Measurements from ENCODE around the gene REXO5.
"Not testable (repeated sequence)": the region's sequence is repeated elsewhere in the genome, so short reads cannot be mapped to it uniquely, and the experiment has no call there.

Gene REXO5

DNA sequence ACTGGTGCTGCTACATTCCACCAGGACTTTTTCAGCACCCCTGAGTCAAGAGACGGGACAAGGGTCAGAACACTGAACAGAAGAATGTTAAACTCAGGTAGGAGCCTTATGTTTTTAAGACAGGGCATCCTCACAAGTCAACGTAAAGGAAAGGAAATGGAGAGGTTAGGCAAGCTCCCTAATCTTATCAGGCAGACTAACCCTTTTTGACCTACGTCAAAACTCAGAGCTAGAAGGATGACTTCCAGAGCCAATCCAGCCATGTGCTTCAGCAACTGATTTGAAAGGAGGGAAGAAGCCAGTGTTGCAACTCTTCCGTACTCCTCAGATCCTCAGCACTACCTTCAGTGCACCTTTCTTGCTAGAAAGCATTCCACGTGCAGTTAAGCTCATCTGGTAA is 46.8 kb downstream of the REXO5 start:
- DNase-seq: no peak

DNA sequence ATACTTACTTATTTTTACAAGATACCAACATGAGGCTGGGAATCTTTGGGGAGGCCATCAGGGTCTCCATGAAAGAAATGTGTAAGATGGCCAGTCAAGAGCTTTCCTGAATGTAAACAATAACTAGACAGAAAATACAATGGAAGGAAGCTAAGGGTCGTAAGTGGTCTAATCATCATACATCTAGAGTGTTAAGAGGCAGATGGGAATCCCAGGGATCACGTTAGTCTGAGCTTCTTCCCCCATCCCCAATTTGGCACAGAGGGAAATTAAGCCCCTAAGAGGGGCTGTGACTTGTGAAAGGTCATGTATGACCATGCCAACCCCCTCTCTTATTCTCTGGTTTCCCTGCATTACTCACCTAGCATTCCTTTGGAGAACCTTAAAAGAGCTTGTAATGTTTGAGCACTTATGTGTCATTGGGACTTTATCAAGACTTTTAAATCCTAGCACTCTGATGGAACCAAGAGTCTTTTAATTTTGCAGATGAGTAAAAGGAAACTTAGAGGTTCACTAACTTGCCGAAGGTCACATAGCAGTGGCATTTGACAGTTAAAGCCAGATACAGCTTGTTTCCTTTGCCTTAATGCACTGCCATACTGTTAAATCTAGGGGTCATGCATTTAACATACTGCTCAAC is 47.8 kb downstream of the REXO5 start:
- no peak for DNase-seq

DNA sequence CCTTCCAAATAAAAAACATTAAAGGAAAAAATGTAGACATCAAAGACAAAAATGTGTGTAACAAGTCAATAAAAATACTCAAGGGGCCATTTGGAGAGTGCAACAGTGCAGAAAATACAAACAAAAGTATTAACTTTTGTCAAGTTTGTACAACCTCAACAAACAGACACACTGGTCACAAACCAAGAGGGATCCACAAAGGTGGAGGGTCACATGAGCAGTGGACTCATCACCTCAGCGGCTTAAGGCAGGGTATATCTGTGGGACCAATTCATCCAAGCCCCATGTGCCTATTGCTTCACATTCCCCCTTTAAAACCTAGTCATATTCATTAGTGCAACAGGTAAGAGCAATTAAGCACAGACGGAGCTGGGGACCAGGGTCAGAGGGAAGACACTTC is 48.6 kb downstream of the REXO5 start:
- DNase-seq: no peak

DNA sequence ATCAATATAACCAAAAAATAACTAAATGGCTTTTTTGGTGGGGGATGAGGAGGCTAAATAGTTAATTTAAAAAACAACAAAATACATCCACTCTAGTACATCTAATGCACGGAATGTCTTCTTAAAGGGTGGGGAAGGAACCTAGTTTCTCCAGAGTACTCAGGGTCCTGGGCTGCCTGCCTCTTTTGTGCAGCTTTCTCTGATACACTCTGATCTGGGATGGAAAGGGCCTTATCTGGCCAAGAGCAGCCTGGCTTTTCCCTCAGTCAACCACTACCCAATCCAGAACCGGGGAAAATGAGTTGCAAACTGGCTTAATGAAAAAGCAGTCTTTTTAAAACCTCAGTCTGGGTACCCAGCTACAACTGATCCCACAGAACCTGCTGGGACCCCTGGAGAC is 51.0 kb downstream of the REXO5 start:
- DNase-seq: no peak

DNA sequence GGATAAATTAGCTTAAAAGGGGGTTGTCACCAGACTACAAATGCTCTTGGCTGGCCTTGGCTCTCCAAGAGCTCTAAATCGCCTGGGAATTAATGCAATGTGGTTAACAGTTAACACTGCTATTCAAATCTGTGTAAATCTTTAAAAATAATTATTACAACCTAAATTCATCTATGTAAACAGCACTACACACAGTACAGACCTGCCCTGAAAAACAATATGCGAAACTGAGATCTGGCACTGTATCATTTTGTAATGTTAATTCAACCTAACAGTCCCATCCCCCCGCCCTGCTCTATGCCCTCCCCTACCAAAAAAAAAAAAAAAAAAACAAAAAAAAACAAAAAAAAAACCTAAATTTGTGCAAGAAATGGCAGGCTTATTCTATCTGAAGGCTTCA is 52.9 kb downstream of the REXO5 start:
- DNase-seq: no peak

DNA sequence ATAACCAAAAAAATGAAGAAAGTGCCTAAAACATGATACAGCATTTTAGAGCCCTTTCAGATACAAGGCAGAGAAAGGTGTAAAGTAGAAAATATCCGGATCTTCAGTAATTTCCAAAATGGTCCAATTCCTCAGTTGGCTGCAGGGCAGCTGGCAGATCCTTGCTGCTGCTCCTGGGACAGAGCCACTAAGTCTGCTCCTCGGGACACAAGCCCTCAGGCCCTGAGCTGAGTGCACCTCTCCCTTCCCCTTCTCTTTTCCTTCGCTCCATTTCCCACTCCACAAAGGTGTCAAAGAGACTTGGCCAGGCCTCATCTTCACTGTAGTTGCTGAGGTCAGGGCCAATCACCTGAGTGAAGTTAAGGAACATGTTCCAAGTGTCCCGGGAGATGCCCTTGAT is 53.4 kb downstream of the REXO5 start:
- no peak for DNase-seq

DNA sequence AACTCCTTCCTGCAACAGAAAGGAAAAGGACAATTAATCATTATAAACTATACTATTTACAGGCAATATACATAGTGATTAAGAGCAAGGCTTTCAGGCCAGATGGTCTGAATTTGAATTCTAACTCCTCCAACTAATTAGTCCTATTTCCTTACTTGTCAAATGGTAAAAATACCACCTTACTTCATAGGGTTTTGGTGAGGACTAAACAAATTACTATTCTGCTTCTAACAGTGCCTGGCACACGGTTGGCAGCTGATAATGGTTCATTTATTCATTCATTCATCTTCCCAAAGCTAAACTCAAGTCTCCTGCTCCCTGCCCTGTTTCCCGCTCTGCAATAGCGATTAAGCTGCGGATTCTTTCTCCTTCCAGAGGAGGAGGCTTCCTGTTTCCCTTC is 54.0 kb downstream of the REXO5 start:
- DNase-seq: no peak

DNA sequence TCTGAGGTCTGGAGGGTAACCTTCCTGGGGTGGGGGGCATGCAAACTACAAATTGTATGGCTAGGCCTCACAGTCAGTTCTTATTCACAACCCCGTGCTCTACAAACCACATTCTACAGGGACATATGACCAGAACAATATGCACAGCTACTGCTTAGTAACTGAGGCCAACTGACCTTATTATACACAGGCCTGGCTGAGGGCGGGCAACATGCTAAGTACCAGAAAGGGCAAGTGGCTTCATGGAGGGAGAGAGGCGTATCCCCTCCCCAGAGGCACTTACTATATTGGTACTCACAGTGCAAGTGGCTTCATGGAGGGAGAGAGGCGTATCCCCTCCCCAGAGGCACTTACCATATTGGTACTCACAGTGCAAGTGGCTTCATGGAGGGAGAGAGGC is 54.7 kb downstream of the REXO5 start:
- DNase-seq: not testable (repeated sequence)

DNA sequence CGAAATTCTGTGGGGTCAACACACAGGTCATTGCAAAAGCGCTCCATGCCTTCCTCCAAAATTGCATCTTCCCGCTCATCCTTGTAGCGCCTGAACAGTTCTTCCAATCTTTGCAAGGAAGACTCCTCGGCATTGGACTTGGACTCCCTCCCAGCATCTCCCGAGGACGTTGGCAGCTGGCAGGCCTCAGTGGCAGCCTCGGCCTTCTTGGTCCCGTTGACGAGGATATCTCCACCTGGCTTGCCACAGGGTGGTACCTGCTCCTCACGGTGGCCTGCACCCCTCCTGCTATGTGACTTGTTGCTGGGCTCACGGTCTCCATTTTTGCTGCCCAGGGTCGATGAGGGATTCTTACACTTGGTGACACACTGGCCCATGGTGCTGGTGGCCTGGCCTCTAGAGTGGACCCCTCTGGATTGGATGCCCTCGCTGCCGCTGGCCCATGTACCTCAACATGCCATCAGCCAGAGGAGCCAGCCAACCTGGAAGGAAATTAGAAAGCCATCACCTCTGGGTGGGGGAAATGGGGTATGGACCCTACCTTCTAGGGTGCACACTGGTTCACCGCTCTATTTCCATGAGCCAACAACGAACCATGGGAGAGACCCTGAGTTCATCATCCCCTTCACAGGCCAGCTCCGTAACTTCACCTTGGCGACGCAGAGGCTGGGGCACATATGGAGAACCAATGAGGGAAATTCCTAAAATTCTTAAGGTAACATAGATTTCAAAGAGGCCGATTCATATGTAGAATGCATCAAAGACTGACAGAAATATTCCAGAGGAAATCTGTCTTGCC is 56.0 kb downstream of the REXO5 start:
- DNase-seq: no peak

DNA sequence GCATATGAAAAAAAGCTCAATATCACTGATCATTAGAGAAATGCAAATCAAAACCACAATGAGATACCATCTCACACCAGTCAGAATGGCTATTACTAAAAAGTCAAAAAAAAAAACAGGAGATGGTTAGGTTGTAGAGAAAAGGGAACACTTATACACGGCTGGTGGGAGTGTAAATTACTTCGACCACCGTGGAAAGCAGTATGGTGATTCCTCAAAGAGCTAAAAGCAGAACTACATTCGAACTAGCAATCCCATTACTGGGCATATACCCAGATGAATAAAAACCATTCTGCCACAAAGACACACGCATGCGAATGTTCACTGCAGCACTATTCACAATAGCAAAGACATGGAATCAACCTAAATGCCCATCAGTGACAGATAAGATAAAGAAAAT is 58.0 kb downstream of the REXO5 start:
- DNase-seq: not testable (repeated sequence)

DNA sequence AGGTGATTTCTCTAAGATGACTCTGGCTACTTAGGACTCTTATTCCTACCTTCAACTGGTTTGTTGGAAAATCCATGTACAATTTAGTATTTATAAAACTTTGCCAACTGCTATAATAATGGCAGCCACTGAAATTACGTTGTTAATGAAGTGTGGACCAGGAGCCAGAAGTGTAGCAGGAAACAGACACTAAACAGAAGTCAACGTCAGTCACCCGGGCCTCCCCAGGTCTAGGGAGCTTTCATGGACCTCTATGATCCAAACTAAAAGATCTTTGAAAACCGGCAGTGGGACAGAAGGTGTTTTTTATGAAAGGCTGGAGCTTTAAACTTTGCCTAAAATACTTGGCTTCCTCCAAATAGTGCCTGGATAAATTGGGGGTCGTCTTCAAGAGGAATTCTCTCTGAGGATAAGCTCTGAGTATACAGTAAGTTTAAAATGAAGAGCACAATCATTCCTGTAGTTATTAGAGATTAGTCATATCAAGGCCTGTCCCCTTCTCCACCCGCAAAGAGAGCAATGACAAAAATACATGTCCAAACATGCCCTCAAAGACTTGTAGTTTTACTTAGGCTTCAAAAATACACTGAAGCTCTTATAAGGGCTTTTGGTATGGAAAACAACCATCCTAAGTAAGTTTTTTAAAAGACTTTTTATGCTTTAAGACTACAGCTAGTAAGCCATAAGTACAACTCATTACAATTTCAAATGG is 59.2 kb downstream of the REXO5 start:
- DNase-seq: no peak

DNA sequence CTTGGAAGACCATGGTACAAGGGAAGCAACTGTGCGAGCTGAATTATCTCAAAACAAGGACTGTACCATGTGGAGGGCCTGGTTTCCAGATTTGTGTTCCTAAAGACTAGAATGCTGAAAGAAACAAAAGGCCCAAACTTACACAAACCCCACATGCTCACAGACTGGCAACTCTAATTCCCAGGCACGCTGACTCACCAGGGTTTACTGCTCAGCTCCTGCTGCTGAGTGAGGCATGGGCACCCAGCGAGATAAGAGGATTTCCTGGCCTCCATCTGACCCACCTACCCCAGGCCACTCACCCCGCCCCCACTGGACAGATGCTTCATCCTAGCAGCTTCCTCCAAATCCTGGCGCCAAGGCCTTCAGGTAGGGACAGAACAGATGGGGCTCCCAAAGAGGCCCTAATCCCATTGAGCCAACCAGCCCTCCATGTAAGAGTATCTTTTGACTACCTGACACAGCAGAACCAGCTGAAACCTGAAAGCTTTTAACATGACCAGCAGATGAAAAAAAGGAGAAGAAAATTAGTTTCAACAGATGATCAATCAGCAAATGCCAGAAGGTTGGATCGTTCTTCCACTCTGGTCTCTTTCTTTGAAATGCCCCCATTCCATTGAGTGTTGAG is 59.9 kb downstream of the REXO5 start:
- no peak for DNase-seq

DNA sequence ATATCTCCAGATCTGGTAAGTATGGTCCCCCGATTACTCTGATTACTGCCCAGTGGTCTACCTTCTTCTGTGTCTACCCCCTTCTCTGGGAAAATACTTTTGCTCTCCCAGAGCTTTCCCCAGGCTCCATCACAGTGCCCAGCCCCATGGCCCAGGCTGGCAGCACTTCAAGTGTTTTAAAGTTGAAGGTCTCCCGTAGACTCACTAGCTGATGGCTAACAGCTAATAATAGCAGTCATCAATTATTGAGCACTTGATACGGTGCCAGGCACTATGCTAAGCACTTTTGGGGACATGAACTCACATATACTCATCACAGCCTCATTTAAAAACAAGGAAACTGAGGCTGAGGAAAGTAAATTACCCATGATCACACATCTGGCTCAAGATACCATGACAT is 60.5 kb downstream of the REXO5 start:
- no peak for DNase-seq

DNA sequence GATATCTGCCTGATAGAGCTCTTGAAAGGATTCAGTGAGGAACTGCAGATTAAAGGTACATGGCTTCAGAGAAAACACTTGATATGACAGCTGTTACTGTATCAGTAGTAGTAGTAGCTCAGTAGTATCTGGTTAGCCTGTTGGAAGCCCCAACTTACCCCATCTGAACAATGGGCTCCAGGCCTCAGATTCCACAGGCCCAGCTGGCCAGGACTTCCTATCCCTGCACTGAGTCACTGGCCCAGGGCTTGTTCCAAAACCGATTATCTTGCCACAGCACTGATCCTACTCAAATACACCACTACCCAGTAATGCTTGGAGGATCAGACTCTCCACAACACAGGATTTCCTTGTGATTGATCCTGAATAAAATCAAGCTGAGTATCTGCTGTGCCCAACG is 61.3 kb downstream of the REXO5 start:
- no peak for DNase-seq

DNA sequence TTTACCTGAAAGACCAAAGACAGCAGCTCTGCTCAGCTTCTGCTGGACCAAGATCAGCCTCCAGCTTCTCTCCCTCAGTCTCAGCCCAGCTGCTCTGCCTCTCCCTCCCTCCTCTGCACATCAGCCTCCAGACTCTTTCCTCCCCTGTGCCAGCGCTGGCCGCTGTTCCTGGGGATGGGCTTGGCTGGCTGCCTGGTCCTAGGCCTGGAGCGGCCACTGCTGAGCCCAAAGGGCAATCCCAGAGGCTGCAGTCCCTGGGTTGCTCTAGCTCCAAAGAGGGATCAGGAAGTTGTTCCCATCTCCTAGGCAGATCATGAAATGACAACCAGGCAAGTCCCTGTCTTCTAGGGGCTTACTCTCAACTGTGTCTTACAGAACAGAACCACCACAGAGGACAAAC is 62.6 kb downstream of the REXO5 start:
- DNase-seq: no peak

DNA sequence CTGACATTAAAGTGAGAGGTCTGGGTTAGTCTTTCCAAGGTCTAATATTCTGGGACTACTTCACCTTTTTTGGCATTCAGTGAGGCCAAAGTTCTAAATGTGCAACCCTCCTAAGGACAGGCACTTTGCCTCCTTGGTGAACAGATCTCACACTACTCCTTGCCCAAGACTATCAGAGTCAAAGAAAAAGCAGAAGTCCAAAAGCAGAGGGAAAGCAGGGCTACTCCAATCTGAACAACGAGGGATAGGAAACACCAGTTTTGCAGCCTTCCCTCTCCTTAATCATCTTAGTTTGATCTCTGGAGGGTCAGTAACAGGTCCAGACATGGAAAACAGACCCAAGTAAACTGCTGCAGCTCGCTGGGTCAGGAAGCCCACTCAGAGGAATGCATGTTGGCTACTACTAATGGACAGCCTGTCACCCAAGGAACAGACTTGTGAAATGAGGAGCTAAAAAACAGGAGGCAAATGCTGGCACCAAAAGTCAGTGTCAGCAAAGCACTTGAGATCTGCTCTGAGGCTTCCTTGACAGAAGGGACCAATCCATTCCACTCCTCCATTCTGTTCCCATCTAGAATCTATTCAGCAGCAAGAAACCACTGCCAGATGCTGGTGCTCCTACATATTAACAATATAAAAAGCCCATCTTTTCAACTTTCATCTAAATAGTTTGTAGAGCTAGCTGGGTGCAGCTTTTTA is 63.9 kb downstream of the REXO5 start:
- DNase-seq: no peak

DNA sequence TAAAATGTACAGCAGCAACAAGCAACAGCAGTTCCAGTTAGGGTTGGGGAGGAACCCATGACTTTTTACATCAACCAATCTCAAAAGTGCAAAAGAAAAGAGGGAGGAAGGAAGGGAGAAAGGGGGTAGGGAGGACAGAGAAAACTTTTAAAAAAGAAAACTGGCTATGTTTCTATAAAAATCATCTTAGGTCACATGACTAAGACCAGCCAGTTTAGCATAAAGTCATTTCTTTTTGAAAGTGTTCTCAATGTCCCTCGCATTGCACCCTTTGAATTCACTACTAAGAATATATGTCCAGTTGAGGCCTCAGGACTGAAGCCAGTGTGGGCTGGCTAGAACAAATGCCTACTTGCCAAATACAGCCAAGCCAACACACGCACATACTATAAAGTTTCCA is 64.9 kb downstream of the REXO5 start:
- no peak for DNase-seq

DNA sequence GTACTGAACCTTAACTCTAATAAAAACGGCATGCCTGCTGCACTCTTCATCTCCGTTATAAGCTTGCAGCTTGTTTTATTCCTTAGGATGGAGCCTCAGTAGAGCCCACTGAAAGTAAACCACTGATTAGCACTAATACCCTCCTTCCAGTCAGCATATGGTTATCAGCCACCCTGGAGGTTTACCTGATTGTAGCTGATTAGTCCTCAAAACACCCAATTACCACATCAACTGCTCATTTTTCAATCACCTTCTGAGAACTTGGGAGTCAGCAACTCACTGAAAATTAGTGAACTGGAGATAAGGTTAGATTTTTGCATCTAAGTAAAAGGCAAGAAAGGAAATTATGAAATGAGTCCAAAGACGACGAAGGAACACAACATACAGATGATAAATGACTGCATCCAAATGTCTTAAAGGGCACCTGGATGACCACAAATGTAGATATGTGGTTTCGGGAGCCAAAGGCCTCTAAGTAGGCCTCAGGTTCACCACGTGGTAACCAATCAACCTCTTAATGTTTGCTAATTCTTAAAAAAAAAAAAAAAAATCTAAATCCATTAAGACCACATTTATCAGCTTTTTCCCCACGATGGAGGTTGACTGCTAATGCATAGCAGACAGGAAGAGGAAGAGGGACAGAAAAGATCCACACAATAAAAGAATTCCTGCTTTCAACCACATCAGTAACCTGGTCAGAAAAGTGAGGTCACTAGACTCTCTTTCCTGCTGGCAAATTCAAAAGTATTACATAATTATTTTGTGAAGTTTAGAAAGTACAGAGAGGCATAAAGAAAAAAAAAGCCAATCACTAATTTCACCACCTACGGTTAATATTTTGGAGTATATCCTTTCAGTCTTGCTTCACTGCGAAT is 65.9 kb downstream of the REXO5 start:
- DNase-seq: no peak

DNA sequence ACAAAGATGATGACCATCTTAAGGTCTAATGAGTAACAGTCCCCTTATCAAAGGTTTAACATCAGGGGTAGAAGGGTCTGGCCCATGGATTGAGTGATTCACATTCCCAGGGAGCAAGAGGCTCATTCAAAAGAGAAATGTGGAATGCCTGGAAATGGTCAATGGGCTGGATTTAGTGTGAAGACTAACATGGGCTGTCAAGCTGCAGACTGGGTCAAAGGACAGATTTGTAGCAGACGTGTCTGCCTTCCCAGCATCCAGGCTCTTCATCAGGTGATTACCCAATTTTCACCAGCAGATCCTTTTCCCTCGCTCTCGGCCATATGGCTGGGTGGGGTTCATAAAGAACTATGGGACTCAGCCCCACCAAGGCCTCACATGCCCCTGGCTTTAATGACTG is 67.0 kb downstream of the REXO5 start:
- DNase-seq: no peak

DNA sequence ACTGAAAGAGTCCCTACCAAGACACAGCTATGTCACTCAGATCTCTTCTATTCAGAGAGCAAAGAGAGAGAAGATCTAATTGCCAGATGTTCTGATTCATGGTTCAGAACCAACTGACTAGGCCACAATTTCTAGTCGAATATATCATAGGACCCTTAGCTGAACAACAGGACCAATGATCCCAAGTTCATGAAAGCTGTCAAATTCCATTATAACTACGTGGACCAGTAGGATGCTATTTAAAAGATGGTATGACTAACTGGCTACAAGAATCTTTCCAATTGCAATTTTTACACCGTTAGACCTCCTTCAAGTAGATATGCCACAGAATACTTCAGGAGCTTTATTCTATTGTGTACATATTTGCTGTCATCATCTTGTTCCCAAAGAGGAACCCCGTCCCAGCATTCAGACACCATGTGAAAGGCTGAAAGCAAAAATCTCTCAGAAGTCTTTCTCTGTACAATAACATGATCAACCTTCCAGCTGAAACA is 67.8 kb downstream of the REXO5 start:
- DNase-seq: no peak

DNA sequence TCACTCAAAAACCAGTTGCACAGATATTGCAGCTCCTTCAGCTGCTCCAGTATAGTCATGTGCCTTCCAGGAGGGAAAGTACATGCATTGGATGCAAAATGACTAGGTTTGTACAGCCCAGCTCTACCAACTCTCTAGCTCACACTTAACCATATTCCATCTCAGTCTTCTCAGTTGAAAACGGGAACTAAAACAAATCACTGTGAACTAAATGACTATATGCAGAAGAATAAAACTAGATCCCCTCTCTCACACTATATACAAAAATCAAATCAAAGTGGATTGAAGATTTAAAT is 69.0 kb downstream of the REXO5 start:
- no peak for DNase-seq

DNA sequence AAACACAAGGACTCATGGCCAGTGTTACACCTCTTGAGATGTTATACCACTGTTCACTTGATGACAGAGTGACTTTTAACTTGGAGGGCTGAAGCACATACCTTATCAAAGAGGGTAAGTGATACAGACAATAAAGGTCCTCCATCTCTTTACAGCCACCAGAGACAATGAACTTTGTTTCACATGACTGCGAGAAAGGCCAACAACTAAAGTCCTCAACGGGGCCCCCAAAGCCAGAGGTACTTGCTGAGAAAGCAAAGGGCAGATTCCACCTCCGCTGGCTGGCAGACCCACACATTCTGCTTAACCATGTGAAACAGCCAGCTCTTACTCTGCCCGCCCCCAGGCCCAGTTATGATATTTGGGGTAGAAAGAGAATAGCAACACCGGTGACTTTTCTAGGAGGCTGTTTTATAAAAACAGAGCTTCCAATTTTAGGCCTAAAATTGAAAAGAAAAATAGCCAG is 72.4 kb downstream of the REXO5 start:
- no peak for DNase-seq
